IPS-18c (cell line): ENCODE measurements around the gene CEMIP2.
A peak's percentile ranks its signal among the peaks of the same experiment; 100 is the strongest.

Experiments
- H3K4me3 ChIP-seq: 2 replicates; pipeline ENCODE4 v1.7.0; 2013; ENCODE audit warnings: low read depth, mild to moderate bottlenecking, low read length, moderate library complexity; ENCODE audit not compliant: insufficient read depth
- H3K9me3 ChIP-seq: one replicate; pipeline ENCODE4 v1.6.1; 2013; ENCODE audit warnings: mild to moderate bottlenecking, low read length, moderate library complexity; ENCODE audit not compliant: control insufficient read depth, insufficient read depth

The CEMIP2 gene

DNA sequence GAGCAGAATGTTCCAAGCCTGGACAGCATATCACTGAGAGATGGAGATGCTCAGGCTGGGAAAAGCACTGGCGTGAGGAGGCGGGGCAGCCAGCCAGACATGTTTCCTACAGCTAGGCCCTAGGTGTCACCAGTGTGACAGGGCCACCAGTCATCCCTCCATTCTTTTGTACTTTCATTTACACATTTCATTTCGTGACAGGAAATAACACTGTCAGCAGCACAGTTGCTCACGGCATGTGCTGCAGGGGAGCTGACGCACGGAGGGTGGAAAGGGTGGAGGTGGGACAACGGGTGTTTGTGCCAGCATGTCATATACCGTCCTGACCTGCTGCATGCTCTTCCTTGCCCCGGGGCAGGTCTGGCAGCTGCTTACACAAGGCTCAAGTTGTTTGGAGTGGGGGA is 14.8 kb upstream of the CEMIP2 start:
- H3K4me3 ChIP-seq, result no peak overlapping the region

GRCh38 chr9:71781391-71781790 is 13.1 kb upstream of the CEMIP2 start:
- Histone ChIP-seq H3K4me3 (no peak overlapping the region), H3K9me3 (no peaks in the 10 kb centered on the region)

More for the DNA sequence above, 14.8 kb upstream of the CEMIP2 start:
- no peaks in the 10 kb centered on the region for H3K9me3 ChIP-seq

- Histone ChIP-seq H3K9me3 (no peaks in the 10 kb centered on the region), H3K4me3 (no peak overlapping the region)
These were observed 12.6 kb upstream of the CEMIP2 start for GRCh38 chr9:71780953-71781352.

DNA sequence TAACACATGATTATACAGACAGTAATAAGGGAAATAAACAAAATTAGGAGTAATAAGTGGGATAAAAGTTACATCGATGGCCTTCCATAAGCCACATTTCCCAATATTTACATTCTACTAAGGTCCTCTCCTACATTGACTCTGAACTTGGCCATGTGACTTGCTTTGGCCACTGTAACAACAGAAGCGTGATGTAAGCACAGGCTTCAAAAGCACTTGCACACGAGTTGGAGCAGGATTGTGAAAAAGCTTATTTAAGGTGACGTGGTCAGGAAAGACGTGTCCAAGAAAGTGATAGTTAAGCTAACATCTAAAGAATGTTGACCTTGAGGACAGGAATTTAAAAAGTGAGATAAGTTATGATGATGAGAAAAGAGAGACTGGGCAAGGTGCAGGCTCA is 9.8 kb upstream of the CEMIP2 start:
- H3K9me3 ChIP-seq, result no peaks in the 10 kb centered on the region
- no peak overlapping the region for H3K4me3 ChIP-seq

GRCh38 chr9:71774920-71775319 is 6.6 kb upstream of the CEMIP2 start:
- Histone ChIP-seq H3K9me3 (no peaks in the 10 kb centered on the region), H3K4me3 (no peak overlapping the region)

DNA sequence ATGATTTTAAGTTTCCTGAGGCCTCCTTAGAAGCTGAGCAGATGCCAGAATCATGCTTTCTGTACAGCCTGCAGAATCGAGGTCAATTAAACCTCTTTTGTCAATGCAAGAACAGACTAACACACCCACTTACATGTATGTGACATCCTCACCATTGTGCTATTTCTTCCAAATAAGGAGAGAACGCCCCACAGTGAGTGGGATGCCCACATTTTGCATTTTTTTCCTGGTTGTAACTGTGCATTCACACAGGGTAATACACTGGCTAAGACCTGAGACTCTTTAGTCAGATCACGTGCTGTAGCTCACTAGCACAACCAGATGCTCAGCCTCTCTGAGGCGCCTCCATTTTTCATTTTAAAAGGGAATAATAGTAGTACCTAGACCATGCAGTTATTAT is 4.4 kb upstream of the CEMIP2 start:
- H3K9me3 ChIP-seq, result no peaks in the 10 kb centered on the region
- H3K4me3 ChIP-seq, result no peak overlapping the region

GRCh38 chr9:71770170-71770569 is 1.9 kb upstream of the CEMIP2 start:
- Histone ChIP-seq H3K9me3 (no peaks in the 10 kb centered on the region), H3K4me3 (no peak overlapping the region)

DNA sequence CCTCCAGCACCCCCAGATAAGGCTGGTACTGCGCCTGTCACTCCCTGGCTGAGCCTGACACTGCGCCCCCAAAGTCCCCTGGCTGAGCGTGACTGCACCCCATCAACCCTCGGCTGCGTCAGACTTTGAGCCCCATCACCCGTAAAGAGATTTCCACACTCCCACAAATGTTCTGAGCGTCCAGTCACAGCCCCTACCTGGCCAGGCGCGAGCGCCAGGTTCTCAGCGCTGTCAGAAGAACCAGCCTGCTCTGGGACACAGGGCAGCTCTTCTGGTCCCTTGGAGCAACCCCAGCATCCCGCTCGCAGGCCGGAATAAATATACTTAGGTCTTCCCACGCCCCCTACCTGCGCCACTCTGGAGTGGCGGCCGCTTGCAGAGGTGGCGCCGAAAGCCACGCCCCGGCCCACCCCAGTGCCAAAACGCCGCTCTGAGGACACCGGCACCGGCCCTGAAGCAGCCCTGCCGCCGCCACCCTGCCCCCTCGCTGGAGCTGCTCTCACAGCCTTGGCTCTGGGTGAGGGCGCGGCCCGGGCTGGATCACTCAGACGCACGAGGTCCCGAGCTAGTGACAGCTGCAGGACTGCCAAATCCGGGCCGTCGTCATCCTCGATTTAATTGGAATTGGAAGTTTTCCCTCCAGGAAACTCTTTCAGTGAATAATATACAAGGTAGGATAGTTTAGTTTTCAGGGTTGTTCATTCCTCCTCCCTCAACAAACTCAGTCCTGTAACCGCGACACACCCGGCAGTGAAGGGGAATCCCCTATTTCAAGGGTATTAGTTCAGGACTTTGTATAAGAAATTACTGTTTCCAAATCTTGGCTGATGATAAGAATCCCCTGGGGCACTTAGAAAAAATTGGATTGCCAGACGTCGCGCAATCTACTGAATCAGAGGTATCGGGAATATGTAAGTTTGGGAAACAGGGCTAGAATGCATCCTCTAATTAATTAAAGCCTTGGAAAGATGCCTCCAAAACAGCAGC is 1.2 kb upstream of the CEMIP2 start:
- peak overlapping the region; percentile 62 for H3K4me3 ChIP-seq
- H3K9me3 ChIP-seq, result no peaks in the 10 kb centered on the region

- Histone ChIP-seq H3K9me3 (no peaks in the 10 kb centered on the region), H3K4me3 (peak overlapping the region; percentile 96)
These were observed 464 bp downstream of the CEMIP2 start for GRCh38 chr9:71767776-71768321.

DNA sequence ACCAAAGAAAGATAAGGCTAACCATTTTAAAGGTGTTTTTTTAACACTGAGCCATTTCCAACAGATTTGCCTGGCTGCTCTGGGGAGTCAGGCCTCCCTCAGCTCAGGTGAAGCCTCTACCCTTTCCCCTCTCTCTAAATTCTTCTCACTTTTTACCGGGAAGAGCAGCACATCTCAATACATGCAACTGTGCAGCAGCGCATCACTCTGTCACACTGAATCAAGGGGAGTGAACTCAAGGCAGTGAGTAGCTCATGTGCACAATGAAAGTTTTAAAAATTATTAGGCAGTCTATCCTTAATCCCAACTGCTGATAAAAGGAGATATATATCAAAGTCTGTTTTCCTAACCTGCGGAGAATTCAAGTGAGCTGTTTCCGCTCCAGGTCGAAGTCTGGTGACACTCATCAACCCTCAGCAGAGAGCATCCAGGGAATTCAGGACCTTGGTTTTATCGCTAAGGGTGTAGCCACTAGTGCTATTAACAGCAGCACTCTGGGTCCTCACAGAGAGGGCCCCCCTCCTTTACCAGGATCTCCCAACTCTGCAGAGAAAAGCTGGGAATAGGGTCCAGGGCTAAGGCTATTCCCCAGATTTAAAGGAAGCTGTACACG is 1.0 kb downstream of the CEMIP2 start:
- Histone ChIP-seq H3K4me3 (peak overlapping the region; percentile 96), H3K9me3 (no peaks in the 10 kb centered on the region)

GRCh38 chr9:71766663-71767062 is 1.6 kb downstream of the CEMIP2 start:
- Histone ChIP-seq H3K9me3 (no peaks in the 10 kb centered on the region), H3K4me3 (peak overlapping the region; percentile 96)

DNA sequence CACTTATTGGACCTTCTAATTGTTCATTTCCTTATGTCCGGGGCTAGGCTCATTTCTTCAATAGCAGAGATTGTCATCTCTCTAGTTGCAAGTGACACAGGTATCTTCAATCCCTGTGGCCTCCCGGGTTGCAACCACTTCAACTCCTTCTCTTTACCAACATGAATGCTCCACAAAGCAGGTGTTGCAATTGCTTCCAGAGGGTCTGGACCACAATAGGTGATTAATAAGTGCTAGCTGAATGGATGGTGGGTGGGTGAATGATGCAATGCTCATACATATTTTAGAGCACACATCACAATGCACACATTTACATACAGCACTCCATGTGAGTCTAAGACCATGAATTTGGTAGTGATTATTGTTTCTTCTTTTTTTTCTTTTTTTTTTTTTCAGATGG is 2.6 kb downstream of the CEMIP2 start:
- Histone ChIP-seq H3K9me3 (no peaks in the 10 kb centered on the region), H3K4me3 (no peak overlapping the region; the same call in 1 of the 2 replicates)

GRCh38 chr9:71764891-71765290 is 3.4 kb downstream of the CEMIP2 start:
- H3K9me3 ChIP-seq, result no peaks in the 10 kb centered on the region
- H3K4me3 ChIP-seq, result no peak overlapping the region

GRCh38 chr9:71764463-71764862 is 3.9 kb downstream of the CEMIP2 start:
- Histone ChIP-seq H3K9me3 (no peaks in the 10 kb centered on the region), H3K4me3 (no peak overlapping the region)

DNA sequence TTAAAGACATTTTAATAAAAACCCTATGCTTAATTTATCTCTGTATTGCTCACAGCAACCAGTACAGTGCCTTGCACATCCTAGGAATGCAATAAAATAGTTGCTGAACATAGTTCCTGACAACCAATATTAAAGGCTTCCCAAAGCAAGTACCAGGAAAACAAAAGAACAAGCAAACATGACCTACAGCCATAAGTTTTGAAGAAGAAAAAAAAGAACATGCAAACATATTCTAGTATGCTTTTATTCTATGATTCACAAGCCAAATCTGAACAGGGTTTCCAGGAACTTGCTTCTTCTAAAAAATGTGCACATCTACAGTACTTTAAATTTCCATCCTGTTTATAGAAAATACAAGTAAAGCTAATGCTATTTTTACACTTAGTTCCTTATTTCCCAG is 4.5 kb downstream of the CEMIP2 start:
- Histone ChIP-seq H3K9me3 (no peaks in the 10 kb centered on the region), H3K4me3 (no peak overlapping the region)

DNA sequence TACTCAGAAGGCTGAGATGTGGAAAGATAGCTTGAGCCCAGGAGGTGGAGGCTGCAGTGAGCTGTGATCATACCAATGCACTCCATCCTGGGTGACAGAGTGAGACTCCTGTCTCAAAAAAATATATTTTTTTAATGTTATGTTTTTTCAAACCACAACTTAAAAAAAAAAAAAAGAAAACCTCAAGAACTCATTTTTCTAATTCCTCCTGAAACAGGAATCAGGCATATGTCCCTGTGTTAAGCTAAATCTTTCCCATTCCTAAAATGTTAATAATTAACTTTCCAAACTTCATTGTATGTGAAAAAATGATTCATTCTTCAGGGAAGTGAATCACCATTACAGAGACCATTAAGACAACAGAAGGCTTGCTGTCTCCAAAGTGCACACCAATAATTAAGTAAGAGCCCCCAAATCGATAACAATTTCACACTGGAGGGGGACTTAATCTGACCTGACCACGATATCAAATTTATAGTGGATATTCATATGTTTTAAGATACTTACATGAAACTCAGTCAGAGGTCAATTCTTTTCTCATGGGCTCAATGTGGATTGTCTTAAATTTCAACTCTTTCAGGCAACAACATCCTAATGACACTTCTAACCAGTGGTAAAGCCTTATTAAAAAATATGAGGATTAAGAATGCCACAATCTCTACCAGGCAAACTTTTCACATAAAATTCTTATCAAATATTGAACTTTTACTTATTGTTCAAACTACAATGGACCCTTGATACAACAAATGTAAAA is 5.2 kb downstream of the CEMIP2 start:
- Histone ChIP-seq H3K4me3 (no peak overlapping the region), H3K9me3 (no peaks in the 10 kb centered on the region)

DNA sequence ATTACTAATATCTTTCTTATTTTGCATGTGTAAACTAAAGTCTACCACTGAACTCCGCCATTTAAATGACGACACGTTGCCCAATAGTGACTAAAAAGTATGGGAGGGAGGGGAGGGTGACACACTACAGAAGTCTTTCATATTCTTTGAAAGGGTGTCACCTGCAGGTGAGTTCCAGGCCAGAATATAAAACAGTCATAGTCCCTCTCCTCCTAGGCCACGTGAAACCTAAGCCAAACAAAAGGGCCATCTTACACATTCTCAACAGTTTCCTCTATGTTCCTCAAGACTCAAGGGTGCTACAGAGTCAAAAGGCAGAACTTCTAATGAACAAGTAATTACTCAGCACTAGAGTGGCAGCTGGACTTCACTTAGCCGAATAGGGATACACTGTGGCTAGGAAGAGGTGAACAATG is 6.4 kb downstream of the CEMIP2 start:
- Histone ChIP-seq H3K4me3 (no peak overlapping the region), H3K9me3 (no peaks in the 10 kb centered on the region)
